ENCODE data around the gene ARNT2. TPM values are rescaled to one million over a fixed set of nuclear protein-coding genes. Genes with fewer than 3 reads are reported as not detected.

ARNT2 gene
- total RNA-seq, 1 experiment from 2014 or later: 16.8 TPM

DNA sequence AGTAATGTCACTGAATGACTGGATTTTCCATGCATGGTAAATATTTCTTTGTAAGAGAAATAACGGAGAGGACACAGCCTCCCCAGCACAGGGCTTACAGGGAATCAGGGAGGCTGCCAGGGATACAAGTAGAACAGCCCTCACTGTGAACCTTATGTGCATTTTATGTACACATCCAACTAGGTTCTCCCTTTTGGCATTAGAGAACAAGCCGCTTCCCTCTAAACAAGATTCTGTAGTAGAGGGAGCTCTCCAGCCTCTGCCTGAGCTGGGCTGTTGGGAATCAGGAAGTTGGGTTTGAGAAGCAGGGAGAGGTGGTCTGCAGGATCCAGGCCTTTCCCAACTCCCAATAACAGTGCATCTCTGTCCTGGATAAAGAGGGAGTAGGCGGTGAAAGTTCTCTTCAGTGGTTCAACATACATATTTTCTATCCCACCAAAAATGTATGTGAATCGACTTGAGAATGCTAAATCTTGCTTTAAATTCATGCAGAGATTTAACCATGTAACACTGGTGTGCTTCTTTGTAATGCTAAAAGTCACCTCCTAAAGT is 83.7 kb downstream of the ARNT2 start:
- TF ChIP-seq, protein P1, sequence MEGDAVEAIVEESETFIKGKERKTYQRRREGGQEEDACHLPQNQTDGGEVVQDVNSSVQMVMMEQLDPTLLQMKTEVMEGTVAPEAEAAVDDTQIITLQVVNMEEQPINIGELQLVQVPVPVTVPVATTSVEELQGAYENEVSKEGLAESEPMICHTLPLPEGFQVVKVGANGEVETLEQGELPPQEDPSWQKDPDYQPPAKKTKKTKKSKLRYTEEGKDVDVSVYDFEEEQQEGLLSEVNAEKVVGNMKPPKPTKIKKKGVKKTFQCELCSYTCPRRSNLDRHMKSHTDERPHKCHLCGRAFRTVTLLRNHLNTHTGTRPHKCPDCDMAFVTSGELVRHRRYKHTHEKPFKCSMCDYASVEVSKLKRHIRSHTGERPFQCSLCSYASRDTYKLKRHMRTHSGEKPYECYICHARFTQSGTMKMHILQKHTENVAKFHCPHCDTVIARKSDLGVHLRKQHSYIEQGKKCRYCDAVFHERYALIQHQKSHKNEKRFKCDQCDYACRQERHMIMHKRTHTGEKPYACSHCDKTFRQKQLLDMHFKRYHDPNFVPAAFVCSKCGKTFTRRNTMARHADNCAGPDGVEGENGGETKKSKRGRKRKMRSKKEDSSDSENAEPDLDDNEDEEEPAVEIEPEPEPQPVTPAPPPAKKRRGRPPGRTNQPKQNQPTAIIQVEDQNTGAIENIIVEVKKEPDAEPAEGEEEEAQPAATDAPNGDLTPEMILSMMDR (IDR thresholded peaks at IDR 0.05): no peak
- TF ChIP-seq SIN3A (IDR thresholded peaks at IDR 0.05; ENCODE audit: borderline replicate concordance, insufficient read depth, low read depth, low read length) (no peak), TCF7L2 (IDR thresholded peaks at IDR 0.05; ENCODE audit: low read depth, low read length) (no peak), POLR2AphosphoS5 (IDR thresholded peaks at IDR 0.05; ENCODE audit: low read depth, low read length) (no peak)
- TF ChIP-seq, protein P2, sequence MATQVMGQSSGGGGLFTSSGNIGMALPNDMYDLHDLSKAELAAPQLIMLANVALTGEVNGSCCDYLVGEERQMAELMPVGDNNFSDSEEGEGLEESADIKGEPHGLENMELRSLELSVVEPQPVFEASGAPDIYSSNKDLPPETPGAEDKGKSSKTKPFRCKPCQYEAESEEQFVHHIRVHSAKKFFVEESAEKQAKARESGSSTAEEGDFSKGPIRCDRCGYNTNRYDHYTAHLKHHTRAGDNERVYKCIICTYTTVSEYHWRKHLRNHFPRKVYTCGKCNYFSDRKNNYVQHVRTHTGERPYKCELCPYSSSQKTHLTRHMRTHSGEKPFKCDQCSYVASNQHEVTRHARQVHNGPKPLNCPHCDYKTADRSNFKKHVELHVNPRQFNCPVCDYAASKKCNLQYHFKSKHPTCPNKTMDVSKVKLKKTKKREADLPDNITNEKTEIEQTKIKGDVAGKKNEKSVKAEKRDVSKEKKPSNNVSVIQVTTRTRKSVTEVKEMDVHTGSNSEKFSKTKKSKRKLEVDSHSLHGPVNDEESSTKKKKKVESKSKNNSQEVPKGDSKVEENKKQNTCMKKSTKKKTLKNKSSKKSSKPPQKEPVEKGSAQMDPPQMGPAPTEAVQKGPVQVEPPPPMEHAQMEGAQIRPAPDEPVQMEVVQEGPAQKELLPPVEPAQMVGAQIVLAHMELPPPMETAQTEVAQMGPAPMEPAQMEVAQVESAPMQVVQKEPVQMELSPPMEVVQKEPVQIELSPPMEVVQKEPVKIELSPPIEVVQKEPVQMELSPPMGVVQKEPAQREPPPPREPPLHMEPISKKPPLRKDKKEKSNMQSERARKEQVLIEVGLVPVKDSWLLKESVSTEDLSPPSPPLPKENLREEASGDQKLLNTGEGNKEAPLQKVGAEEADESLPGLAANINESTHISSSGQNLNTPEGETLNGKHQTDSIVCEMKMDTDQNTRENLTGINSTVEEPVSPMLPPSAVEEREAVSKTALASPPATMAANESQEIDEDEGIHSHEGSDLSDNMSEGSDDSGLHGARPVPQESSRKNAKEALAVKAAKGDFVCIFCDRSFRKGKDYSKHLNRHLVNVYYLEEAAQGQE (IDR thresholded peaks at IDR 0.05; ENCODE audit: insufficient read depth in 1 of 2, low read depth in 2 of 2, low read length in 1 of 2): no peak
- no TSS peak for BruUV-seq (replicated peaks)
- in situ Hi-C loops (cut with HindIII; ENCODE audit: low pct_unique_long_range_greater_than_20kb, low sequenced_read_pairs) (no loop called here), intact Hi-C loops (cut with micrococcal nuclease; ENCODE audit: unreplicated experiment) (no loop called here)
- Histone ChIP-seq H3K9me3 (ENCODE audit: control insufficient read depth, insufficient read depth, low read depth, low read length) (no peaks in the 10 kb centered on the region), H3K4me3 (ENCODE audit: low read depth in 2 of 2, low read length in 2 of 2) (no peak overlapping the region), H3K27me3 (ENCODE audit: control insufficient read depth, insufficient read depth, low read length) (no peaks in the 10 kb centered on the region), H3K36me3 (ENCODE audit: control insufficient read depth, insufficient read depth, low read length) (no peaks in the 10 kb centered on the region), H3K27ac (ENCODE audit: low read length) (no peak overlapping the region), H3K4me1 (ENCODE audit: control insufficient read depth, insufficient read depth, low read length) (no peaks in the 10 kb centered on the region)
- CTCF ChIA-PET: no interaction called here
- ATAC-seq: no peak
- POLR2A ChIA-PET: no interaction called here
- DNase-seq (ENCODE audit: low read depth, low spot score): no peak

DNA sequence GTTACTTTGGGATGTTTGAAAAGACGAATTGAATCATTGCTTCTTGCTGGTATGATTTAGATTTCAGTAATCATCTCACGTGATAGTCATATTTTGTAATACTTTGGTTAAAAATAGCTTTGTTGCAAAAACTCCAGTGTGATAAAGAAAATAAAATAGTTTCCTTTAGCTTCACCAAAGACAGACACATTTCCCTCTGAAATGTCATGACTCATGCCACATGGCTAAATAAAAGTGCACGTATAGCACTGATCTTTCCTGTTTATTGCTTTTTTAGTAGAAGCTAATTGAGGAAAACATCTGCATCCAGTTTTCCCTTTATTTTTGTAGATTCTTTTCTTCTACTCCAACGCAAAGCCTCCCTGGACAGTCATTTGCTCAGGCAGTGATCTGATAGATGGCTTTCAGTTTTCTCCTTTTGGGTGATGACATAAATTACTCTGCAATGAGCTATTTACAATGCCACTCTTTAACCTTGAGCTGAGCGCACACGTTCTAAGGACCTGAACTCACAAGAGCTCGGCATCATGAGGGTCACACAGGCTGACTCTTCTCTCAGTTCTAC is 84.9 kb downstream of the ARNT2 start:
- in situ Hi-C loops (cut with HindIII; ENCODE audit: low pct_unique_long_range_greater_than_20kb, low sequenced_read_pairs) (no loop called here), intact Hi-C loops (cut with micrococcal nuclease; ENCODE audit: unreplicated experiment) (no loop called here)
- DNase-seq (ENCODE audit: low read depth, low spot score): no peak
- BruUV-seq (replicated peaks): no TSS peak
- ChIA-PET CTCF (no interaction called here), POLR2A (no interaction called here)
- no peak for ATAC-seq
- no peaks in the 10 kb centered on the region for H3K27me3 ChIP-seq (ENCODE audit: control insufficient read depth, insufficient read depth, low read length)
- H3K27ac ChIP-seq (ENCODE audit: low read length): no peak overlapping the region
- H3K36me3 ChIP-seq (ENCODE audit: control insufficient read depth, insufficient read depth, low read length): no peaks in the 10 kb centered on the region
- no peak overlapping the region for H3K4me3 ChIP-seq (ENCODE audit: low read depth in 2 of 2, low read length in 2 of 2)
- TF ChIP-seq POLR2AphosphoS5 (IDR thresholded peaks at IDR 0.05; ENCODE audit: low read depth, low read length) (no peak), TCF7L2 (IDR thresholded peaks at IDR 0.05; ENCODE audit: low read depth, low read length) (no peak), SIN3A (IDR thresholded peaks at IDR 0.05; ENCODE audit: borderline replicate concordance, insufficient read depth, low read depth, low read length) (no peak)
- TF ChIP-seq, protein P2 (IDR thresholded peaks at IDR 0.05; ENCODE audit: insufficient read depth in 1 of 2, low read depth in 2 of 2, low read length in 1 of 2): no peak
- TF ChIP-seq, protein P1 (IDR thresholded peaks at IDR 0.05): no peak
- H3K4me1 ChIP-seq (ENCODE audit: control insufficient read depth, insufficient read depth, low read length): no peaks in the 10 kb centered on the region
- H3K9me3 ChIP-seq (ENCODE audit: control insufficient read depth, insufficient read depth, low read depth, low read length): no peaks in the 10 kb centered on the region
